Fibroblast of skin of right quadriceps (primary cell): ENCODE results near the gene SNRK.
A peak's percentile ranks its signal among the peaks of the same experiment; 100 is the strongest.

Experiments used
- DNase-seq: peaks from one replicate; pipeline ENCODE4 v3.0.0-alpha.2; 2013

The SNRK gene

GRCh38 chr3:43372007-43372740 lies 85.8 kb downstream of the SNRK start:
- no peak for DNase-seq

GRCh38 chr3:43372809-43373559 lies 86.6 kb downstream of the SNRK start:
- DNase-seq = no peak

DNA sequence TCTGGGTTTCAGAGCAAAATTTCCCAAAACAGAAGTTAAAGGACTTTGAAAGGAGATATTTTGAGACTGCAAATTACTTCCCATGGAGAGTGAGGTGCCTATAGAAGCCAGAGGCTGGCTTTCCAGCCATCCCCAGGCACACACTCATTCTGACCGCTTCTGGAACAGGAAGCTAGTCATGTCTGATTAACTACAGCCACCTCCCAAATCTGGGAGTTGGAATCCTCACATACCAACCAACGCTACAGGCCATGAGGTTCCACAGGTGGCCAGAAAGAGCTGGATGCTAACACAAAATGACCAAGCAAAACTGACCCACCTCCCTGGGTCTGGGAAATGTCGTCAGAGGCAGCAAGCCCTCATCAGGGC lies 87.2 kb downstream of the SNRK start:
- peak; percentile 18 for DNase-seq

DNA sequence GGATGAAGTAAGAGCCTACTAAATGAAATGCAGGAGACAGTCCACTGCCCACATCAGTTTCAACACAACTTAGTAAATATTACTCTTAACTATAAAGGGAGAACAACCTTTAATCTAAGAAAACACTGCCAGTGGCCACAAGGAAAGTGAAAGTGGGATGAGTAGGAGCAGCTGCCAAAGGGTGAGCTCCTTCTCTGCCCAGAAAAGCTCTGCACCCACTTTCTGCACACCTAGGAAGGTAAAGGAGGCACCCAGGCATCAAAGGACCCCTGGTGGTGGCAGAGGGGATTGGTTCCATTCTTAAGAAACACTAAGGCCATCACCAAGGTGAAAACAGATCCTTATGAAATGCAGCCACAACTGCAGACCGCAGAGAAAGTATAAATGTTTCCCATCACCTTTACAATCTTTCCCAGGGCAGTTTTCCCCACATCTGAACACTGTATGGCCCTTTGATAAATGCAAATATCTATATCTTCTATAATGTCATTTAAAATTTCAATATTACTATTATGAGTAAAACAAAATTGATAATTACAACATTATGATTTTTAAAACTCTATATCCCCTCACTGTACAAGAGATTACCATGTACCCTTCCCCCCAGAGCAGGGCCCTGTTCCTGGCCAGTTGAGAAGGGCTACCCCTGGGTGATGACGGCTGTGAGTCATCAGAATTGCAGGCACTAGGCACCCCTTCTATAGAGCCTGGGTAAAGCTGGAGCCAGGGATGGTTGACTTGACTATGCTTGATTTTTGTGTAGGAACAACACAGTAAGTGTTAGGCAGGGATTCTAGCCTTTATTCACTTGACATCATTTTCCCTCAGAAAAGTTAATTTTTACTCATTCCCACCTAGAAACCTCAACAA lies 92.0 kb downstream of the SNRK start:
- peak; percentile 13 for DNase-seq

DNA sequence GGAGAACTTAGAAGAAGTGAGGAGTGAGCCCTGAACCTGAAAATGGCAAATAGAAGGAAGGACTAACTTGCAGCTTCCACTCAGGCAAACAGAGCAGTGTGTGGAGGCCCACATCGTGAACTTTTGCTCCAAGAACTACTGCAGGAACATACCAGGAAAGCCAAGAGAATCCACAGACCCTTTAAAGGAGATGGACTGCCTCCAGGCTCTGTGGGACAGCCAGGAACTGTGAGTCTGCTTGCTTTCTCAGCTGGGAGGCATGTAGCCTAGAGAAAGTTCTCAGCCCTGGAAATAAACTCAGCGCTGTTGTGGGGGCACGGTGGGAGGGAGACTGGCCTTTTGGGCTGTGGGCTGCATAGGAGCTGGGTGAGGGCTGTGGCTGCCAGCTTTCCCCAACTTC lies 93.0 kb downstream of the SNRK start:
- DNase-seq = peak; percentile 39

GRCh38 chr3:43388175-43388574 lies 101.8 kb downstream of the SNRK start:
- no peak for DNase-seq

DNA sequence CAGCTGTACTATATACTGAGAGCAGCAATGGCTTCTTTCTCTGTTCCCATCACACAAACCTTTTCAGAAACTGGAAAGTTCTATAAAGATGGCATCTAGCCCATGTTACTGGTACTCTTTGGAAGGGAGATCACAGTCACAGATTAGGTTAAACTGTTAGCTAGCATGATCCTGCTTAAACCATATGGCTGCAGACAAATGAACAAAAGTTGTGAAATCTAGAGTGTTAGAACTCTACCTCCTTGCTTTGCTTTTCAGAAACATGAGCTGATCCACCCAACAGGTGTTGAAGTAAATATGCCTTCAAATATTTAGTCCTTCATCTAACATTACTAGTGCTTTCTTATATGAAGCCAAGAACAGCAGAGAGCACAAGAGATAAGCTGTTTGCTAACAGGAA lies 102.6 kb downstream of the SNRK start:
- DNase-seq = no peak

- DNase-seq = no peak
These were observed 103.3 kb downstream of the SNRK start for GRCh38 chr3:43389388-43390254.

GRCh38 chr3:43390255-43390588 lies 103.9 kb downstream of the SNRK start:
- no peak for DNase-seq

DNA sequence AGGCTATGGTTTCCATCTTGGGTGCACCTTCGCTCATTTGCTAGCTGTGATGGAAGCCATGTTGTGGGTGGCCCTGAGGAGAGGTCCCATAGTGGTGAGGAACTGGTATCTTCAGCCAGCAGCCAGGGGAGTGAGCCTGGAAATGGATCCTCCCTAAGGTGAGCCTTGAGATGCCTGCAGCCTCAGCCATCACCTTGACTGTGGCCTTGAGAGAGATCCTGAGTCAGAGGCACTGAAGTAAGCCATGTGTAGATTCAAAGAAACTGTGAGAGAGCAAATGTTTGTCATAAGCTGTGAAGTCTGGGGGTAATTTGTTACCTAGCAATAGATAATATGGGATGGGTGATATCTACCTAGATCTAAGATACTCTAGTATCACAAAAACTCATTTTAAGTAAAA lies 105.3 kb downstream of the SNRK start:
- DNase-seq = no peak

- DNase-seq = peak; percentile 33
These were observed 107.8 kb downstream of the SNRK start for GRCh38 chr3:43394041-43394554.

DNA sequence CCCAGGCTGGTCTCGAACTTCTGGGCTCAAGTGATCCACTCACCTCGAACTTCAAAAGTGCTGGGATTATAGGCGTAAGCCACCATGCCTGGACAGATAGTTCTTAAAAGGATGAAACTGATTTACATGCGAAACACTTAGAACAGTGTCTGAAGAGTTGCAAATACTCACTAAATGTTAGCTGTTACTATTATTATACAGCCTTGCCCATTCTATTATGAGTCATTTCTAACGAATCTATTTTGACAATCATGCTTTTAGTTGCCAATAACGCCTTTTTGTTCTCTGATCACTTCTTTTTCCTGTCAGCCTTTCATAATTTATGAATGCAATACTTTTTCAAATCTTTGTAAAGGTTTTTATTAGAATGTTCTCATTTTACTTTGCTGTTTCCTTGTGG lies 112.7 kb downstream of the SNRK start:
- no peak for DNase-seq

DNA sequence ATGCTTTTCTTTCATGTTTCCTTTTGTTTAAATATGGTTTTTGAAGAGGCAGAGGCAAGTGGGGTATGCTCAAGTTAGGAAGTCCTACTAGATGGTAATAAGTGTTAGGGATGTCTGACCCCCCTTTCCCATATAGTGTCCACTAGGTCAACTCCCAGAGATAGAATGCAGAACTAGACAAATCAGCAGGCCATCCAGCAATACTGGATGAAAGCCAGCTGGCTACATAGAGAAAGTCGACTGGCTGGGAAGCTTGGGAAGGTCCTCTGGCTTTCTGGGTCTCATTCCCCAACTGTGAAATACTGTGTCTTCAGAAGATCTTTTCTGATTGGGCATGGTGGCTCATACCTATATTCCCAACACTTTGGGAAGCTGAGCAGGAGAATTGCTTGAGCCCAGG lies 113.8 kb downstream of the SNRK start:
- DNase-seq = no peak
